Measurements from ENCODE around the gene SPRR1A. TPM values are rescaled to one million over a fixed set of nuclear protein-coding genes. Genes with fewer than 3 reads are reported as not detected.

The SPRR1A gene, protein sequence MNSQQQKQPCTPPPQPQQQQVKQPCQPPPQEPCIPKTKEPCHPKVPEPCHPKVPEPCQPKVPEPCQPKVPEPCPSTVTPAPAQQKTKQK
- not detected for total RNA-seq

DNA sequence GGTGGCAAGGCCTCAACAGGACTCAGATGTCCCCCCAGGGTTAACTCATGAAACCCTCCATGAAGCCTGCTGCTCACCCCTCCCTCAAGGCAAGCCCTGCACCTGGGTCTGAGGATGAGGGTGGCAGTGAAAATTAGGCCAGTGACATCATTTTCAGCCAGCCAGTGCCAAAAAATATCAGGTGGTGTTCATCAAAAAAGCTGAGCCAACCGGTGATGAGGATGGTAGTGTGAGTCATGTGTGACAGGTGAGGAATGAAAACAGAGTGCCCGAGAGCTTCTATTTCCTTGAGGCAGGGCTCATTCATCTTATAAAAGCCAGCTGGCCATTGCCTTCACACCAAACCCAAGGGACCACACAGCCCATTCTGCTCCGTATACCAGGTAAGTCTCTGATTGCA lies at the start of gene SPRR1A:
SPRR1A (plus strand) TSS at position 339 of the 400 bp plus-strand sequence. CDS start 1,150 bp downstream, outside the sequence.
- Histone ChIP-seq H3K27ac (no peak within 1 kb of the TSS), H3K4me1 (replicated peaks in 1 of 2) (no peaks in the 10 kb centered on the region), H3K4me3 (no peak within 1 kb of the TSS)
- WGBS, 10 experiments = 0 to 100% (median 78%) methylated on average over 1 to 3 of the region's 3 CpGs; no CpG with 5 or more reads in 2 of the 10 experiments
- in situ Hi-C loops (cut with MboI; ENCODE audit: low pct_unique_long_range_greater_than_20kb in 2 of 9, low sequenced_read_pairs in 9 of 9, unreplicated experiment in 9 of 9) = no loop called here
- ATAC-seq (replicated peaks in 6 of 8) = no peak

DNA sequence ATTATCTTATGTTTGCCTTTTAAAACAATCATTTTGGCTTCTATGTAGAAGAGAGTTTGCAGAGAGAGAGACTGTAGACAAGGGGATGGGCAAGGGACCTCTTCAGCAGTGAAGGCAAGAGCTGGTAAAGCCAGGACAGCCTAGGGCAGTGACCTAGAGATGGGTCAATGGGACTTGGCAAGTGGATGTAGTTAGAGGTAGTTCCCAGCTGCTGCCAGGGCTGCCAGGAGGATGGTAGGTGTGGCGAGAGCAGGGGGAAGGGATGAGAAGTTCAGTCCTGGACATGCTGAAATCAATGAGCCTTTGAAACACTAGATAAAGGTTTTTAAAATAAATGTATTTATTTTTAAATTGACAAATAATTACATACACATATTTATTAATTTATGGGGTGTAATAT lies 43.3 kb upstream of the SPRR1A start:
- H3K4me1 ChIP-seq (replicated peaks in 1 of 2) = no peaks in the 10 kb centered on the region
- 0 to 75% (median 43%) methylated on average over 1 of the region's 1 CpG; no CpG with 5 or more reads in 3 of the 10 experiments for WGBS, 10 experiments
- no peak for ATAC-seq (replicated peaks in 6 of 8)
- no peak overlapping the region for H3K4me3 ChIP-seq
- H3K27ac ChIP-seq = no peak overlapping the region
- in situ Hi-C loops (cut with MboI; ENCODE audit: low pct_unique_long_range_greater_than_20kb in 2 of 9, low sequenced_read_pairs in 9 of 9, unreplicated experiment in 9 of 9) = no loop called here

DNA sequence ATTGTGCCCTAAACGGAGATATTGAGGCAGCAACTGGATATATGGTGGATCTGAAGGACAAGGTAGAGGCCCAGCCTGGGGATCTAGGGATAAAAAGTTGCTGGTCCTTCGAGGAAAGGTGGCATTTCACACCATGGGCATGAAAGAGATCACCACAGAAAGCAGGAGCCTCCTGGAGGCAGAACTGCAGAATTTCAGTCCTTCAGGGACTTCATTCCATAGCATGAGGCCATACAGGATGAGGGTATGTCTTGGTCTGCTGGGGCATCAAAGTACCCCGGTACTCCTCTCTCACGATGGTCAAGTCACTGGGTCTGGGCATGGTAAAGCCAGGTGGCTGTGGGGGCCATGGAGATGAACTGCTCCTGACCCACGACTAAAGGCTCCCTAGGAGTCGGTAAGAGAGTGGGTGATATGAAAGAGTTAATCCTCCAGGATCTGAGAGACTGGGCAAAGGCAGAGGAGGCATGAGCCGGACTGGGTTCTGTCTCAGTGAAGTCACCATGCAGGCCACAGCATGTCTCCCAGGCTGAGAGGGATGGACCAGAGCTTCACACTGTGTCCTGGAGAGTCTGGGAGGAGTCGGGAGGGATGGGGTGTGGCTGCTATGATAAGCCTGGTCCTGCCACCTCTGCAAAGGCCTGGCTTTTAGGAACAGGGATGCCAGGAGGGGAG lies 42.7 kb upstream of the SPRR1A start:
- Histone ChIP-seq H3K27ac (no peak overlapping the region), H3K4me3 (no peak overlapping the region), H3K4me1 (replicated peaks in 1 of 2) (no peaks in the 10 kb centered on the region)
- WGBS, 10 experiments = 15 to 74% (median 51%) methylated on average over 1 to 7 of the region's 8 CpGs; no CpG with 5 or more reads in 1 of the 10 experiments
- in situ Hi-C loops (cut with MboI; ENCODE audit: low pct_unique_long_range_greater_than_20kb in 2 of 9, low sequenced_read_pairs in 9 of 9, unreplicated experiment in 9 of 9) = no loop called here
- ATAC-seq (replicated peaks in 6 of 8) = peak in 1 of 8 experiments; percentile 50

DNA sequence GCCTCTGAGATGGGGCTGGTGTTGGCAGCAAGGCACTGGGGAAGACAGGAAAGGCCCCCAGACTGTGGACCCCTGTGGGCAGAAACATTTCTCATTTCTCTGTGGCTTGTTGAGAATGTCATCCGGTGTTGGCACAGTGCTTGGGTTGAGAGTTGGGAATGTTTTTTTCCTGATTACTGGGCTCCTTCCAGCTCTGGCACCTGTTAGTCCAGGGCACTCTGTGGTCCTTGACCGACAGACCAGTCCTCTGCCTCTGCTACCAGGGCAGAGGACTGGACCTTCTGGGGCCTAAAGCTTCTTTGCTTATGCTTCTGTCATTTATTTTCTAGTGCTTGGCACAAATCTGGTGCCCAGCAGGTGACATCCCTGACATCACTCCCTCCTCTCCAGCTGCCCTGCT lies 41.7 kb upstream of the SPRR1A start:
- Histone ChIP-seq H3K4me3 (no peak overlapping the region), H3K27ac (no peak overlapping the region), H3K4me1 (replicated peaks in 1 of 2) (no peaks in the 10 kb centered on the region)
- no peak for ATAC-seq (replicated peaks in 6 of 8)
- in situ Hi-C loops (cut with MboI; ENCODE audit: low pct_unique_long_range_greater_than_20kb in 2 of 9, low sequenced_read_pairs in 9 of 9, unreplicated experiment in 9 of 9) = no loop called here
- 17 to 53% (median 47%) methylated on average over 1 to 2 of the region's 2 CpGs; no CpG with 5 or more reads in 1 of the 10 experiments for WGBS, 10 experiments

DNA sequence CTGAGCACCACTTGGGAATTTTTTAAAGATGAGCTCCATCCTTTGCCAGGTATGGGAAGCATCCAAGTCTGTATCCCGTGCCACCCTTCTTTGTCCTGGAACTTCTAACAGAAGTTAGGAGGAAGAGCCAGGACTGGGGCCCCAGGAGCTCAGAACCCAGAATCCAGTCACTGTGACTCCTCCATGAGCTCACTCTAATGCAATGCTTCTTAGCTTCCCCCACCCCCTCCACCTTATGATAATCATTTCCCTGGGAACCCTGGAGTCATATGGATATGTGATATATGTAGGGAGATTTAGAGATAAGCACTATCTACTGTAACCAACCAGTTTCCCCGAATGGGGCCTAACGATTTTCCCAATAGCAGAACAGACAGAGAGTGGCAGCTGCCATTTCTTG lies 37.6 kb upstream of the SPRR1A start:
- Histone ChIP-seq H3K4me3 (no peak overlapping the region), H3K4me1 (replicated peaks in 1 of 2) (no peaks in the 10 kb centered on the region), H3K27ac (no peak overlapping the region)
- in situ Hi-C loops (cut with MboI; ENCODE audit: low pct_unique_long_range_greater_than_20kb in 2 of 9, low sequenced_read_pairs in 9 of 9, unreplicated experiment in 9 of 9) = no loop called here
- no peak for ATAC-seq (replicated peaks in 6 of 8)
- 0 to 71% (median 40%) methylated on average over 1 to 2 of the region's 3 CpGs; no CpG with 5 or more reads in 3 of the 10 experiments for WGBS, 10 experiments

DNA sequence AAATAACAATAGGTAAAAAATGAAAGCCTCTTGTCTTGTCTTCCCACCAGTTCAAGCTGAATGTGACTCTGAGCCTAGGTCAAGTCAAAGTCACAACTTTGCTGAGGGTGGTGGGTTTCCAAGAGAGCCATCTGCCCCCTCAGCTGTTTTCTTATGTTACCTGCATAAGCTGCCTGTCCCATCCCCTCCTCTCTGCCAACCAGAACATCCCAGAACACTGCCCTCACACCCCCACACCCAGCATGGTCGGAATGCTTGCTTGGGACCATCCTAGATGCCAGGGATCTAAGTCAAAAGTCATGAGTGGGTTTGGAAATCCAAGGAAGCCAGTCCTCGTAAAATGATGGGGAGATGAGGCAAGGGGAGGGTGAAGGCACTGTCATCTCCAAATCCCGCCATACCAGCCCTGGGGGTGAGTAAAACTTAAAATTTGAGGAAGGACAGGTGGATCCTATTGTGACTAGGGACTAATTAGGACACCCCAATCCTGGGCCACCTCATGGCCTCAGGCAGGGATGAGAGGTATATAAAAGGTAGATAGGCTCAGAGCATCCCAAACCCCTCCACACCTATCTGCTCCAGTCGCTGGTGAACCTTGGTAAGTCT lies 37.1 kb upstream of the SPRR1A start, which contains the start of gene SPRR5:
SPRR5 (plus strand) TSS at position 556 of the 606 bp plus-strand sequence. CDS start 1,349 bp downstream, outside the sequence.
- no peak for ATAC-seq (replicated peaks in 6 of 8)
- no peak within 1 kb of the TSS for H3K4me3 ChIP-seq
- no peaks in the 10 kb centered on the region for H3K4me1 ChIP-seq (replicated peaks in 1 of 2)
- H3K27ac ChIP-seq = no peak within 1 kb of the TSS
- in situ Hi-C loops (cut with MboI; ENCODE audit: low pct_unique_long_range_greater_than_20kb in 2 of 9, low sequenced_read_pairs in 9 of 9, unreplicated experiment in 9 of 9) = no loop called here
- WGBS, 10 experiments = 0 to 55% (median 24%) methylated on average over 1 to 4 of the region's 4 CpGs; no CpG with 5 or more reads in 2 of the 10 experiments

DNA sequence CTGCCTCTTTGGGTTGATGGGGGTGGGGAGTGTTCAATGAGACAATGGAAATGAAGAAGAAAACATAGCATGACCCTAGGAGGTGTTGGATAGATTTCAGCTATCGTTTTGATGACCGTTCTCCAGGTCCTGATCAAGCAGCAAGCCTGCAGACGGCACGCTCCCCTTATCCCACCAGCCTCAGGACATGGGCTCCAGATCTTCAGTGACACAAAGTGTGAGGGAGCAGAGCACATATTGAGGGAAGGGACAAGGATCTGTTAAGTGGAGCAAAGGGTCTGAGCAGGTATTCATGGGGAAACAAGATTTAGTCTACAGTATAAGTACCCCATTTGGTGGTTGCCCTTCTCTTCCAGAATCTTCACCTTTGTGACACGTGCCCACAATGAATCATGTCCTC lies 32.2 kb upstream of the SPRR1A start:
- Histone ChIP-seq H3K4me3 (no peak overlapping the region), H3K27ac (no peak overlapping the region), H3K4me1 (replicated peaks in 1 of 2) (no peaks in the 10 kb centered on the region)
- in situ Hi-C loops (cut with MboI; ENCODE audit: low pct_unique_long_range_greater_than_20kb in 2 of 9, low sequenced_read_pairs in 9 of 9, unreplicated experiment in 9 of 9) = no loop called here
- no peak for ATAC-seq (replicated peaks in 6 of 8)
- WGBS, 10 experiments = 53 to 85% (median 70%) methylated on average over 3 to 5 of the region's 5 CpGs; no CpG with 5 or more reads in 4 of the 10 experiments

DNA sequence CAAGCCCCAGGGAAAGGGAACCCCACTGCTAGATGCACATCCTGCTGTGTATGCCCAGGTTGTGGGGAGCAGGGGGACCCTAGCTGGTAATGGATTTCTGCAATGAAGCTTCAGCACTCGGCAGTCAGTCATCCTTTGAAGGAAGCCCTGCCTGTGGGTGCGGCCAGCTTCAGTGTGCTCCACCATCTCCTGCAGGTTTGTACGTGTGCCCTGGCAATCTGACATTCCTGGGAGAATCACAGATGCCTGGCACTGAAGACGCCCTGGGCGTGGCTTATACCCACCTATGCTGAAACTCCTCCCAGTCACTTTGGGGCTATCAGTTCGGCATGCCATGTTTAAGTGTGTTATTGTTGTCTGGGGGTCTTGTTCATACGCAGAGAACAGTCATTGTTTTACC lies 30.1 kb upstream of the SPRR1A start:
- Histone ChIP-seq H3K27ac (no peak overlapping the region), H3K4me3 (no peak overlapping the region), H3K4me1 (replicated peaks in 1 of 2) (no peaks in the 10 kb centered on the region)
- in situ Hi-C loops (cut with MboI; ENCODE audit: low pct_unique_long_range_greater_than_20kb in 2 of 9, low sequenced_read_pairs in 9 of 9, unreplicated experiment in 9 of 9) = no loop called here
- 0 to 72% (median 50%) methylated on average over 1 to 7 of the region's 7 CpGs; no CpG with 5 or more reads in 2 of the 10 experiments for WGBS, 10 experiments
- no peak for ATAC-seq (replicated peaks in 6 of 8)

DNA sequence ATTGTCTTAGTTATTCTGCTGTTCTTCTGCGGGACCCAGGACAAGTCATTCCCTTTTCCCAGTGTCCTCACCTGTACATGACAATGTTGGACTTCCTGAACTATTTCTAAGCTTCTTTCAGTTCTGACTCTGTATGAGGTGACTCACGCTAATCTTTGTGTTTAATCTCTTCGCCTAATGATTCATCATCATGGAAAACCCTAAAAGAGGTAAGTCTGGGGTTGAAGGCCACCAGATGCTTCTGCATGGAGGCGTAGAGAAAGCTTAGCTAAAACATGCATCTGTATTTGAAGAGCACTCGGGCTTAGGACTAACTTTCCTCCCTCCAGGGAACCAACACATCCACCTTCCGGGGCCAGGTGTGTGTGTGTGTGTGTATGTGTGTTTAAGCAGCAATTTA lies 29.4 kb upstream of the SPRR1A start:
- no peak overlapping the region for H3K4me3 ChIP-seq
- H3K27ac ChIP-seq = no peak overlapping the region
- WGBS, 10 experiments = 0 to 79% (median 55%) methylated on average over 1 to 5 of the region's 6 CpGs; no CpG with 5 or more reads in 1 of the 10 experiments
- in situ Hi-C loops (cut with MboI; ENCODE audit: low pct_unique_long_range_greater_than_20kb in 2 of 9, low sequenced_read_pairs in 9 of 9, unreplicated experiment in 9 of 9) = no loop called here
- peak in 1 of 8 experiments; percentile 57 for ATAC-seq (replicated peaks in 6 of 8)
- H3K4me1 ChIP-seq (replicated peaks in 1 of 2) = no peaks in the 10 kb centered on the region

DNA sequence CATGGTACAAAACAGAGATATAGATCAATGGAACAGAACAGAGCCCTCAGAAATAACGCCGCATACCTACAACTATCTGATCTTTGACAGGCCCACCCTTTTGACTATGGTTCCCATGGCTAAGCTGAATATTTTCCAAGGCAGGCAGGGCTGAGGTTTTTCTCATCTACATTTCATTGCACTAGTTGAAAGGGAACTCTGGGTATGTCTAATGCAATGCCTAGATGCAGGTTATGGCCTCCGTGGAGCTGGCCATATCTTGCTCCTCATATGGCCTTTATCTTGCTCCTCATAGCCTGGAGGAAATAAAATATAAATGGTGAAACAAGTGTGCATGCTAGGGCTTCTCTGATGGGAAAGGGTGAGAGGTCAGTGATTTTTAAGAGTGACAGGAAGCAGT lies 26.3 kb upstream of the SPRR1A start:
- Histone ChIP-seq H3K4me1 (replicated peaks in 1 of 2) (no peaks in the 10 kb centered on the region), H3K4me3 (no peak overlapping the region), H3K27ac (no peak overlapping the region)
- in situ Hi-C loops (cut with MboI; ENCODE audit: low pct_unique_long_range_greater_than_20kb in 2 of 9, low sequenced_read_pairs in 9 of 9, unreplicated experiment in 9 of 9) = no loop called here
- no peak for ATAC-seq (replicated peaks in 6 of 8)
- 17 to 83% (median 60%) methylated on average over 1 to 3 of the region's 3 CpGs; no CpG with 5 or more reads in 3 of the 10 experiments for WGBS, 10 experiments

DNA sequence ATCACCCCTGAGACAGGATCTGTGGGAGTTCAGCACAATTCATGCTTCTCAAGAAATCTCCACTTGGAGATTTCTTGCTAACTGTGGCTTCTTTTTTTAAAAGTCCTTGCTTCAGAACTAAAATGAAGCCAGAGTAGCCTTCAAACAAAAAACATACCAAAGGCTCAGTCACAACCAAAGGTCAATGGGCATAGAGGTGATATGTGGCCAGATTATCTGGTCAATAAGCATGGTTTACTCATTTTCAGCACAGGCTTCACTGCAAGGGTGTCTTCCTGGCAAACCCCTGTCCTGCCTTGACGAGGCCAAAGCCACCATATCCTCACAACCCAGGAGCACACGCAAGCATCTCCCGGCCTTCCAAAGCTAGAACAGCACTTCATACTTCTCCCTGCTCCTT lies 24.6 kb upstream of the SPRR1A start:
- WGBS, 10 experiments = 0 to 100% (median 68%) methylated on average over 1 to 3 of the region's 3 CpGs; no CpG with 5 or more reads in 3 of the 10 experiments
- no peaks in the 10 kb centered on the region for H3K4me1 ChIP-seq (replicated peaks in 1 of 2)
- no peak for ATAC-seq (replicated peaks in 6 of 8)
- no peak overlapping the region for H3K4me3 ChIP-seq
- in situ Hi-C loops (cut with MboI; ENCODE audit: low pct_unique_long_range_greater_than_20kb in 2 of 9, low sequenced_read_pairs in 9 of 9, unreplicated experiment in 9 of 9) = no loop called here
- H3K27ac ChIP-seq = no peak overlapping the region

DNA sequence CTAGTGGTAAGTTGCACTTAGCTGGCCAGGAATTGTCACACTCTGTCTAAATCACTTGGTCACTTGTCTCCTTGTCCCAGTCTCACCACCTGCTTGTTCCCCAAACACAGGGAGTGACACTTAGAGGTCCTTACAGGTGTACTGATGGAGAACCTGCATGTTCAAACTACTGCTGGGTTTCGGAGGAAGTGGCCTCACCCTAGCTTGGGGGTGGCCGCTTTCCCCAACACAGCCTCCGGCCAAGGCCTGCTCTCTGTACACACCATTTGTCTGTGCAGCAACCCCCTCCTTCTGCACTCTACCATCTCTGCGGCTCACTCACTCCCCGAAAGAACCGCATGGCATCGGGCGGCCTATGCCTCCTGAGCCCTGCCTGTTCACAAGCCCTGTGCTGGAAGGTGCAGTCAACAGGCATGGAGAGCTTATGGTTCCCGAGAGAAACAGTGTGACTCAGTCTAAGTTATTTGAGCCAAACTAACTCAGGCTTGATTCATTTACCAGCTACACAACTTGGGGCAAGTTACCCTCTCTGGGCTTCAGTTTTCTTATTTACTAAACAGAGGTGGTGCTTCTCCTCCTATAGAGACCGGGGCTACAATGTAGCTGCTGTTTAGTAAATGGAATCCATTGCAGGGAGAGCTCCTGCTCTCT lies 24.0 kb upstream of the SPRR1A start:
- WGBS, 10 experiments = 43 to 94% (median 70%) methylated on average over 1 to 10 of the region's 10 CpGs; no CpG with 5 or more reads in 4 of the 10 experiments
- no peak overlapping the region for H3K27ac ChIP-seq
- no peak overlapping the region for H3K4me3 ChIP-seq
- ATAC-seq (replicated peaks in 6 of 8) = no peak
- in situ Hi-C loops (cut with MboI; ENCODE audit: low pct_unique_long_range_greater_than_20kb in 2 of 9, low sequenced_read_pairs in 9 of 9, unreplicated experiment in 9 of 9) = no loop called here
- H3K4me1 ChIP-seq (replicated peaks in 1 of 2) = no peaks in the 10 kb centered on the region

DNA sequence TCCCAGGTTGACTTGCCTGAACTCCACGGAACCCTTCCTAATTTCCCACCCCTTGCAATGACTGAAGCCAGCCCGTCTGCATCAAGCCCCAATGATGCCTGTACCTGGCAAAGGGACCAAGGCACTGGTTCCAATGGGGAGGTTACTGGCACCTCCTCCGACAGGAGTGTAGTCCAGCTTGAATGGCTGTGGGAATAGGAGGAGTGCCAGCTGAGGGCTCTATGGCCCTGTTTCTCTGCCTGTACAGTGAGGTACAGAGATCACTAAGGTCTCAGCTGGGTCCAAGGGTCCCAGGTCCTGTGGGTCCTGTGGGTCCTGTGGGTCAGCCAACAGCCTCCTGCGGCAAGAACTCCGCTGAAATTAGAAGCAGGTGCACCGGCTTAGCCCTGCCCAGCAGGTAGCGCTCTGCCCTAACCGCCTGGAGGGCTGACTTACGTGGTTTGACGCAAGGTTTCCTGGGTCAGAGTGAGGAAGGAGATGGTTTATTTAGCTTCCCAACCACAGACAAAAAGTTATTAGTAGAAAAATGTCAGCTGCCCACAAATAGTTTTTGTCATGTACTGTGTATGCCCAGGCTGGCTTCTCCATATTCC lies 23.3 kb upstream of the SPRR1A start:
- Histone ChIP-seq H3K4me3 (no peak overlapping the region), H3K4me1 (replicated peaks in 1 of 2) (no peaks in the 10 kb centered on the region), H3K27ac (no peak overlapping the region)
- 0 to 92% (median 54%) methylated on average over 1 to 9 of the region's 10 CpGs; no CpG with 5 or more reads in 1 of the 10 experiments for WGBS, 10 experiments
- in situ Hi-C loops (cut with MboI; ENCODE audit: low pct_unique_long_range_greater_than_20kb in 2 of 9, low sequenced_read_pairs in 9 of 9, unreplicated experiment in 9 of 9) = no loop called here
- no peak for ATAC-seq (replicated peaks in 6 of 8)
